Astrocyte (in vitro differentiated cells and primary cell): ENCODE measurements around the gene BMPR1B.

Experiments
- CTCF ChIP-seq: IDR thresholded peaks from 2 replicates; pipeline ENCODE4 v1.5.1; 2011; ENCODE audit warnings: low read depth, mild to moderate bottlenecking, inconsistent platforms, low read length, moderate library complexity; ENCODE audit not compliant: insufficient read depth
- EZH2 ChIP-seq: IDR thresholded peaks from 2 replicates; pipeline ENCODE4 v1.6.1; 2012; ENCODE audit warnings: mild to moderate bottlenecking, low read length, inconsistent platforms; ENCODE audit not compliant: insufficient read depth

GRCh38 chr4:95048296-95048695 lies 290.5 kb downstream of the BMPR1B start:
- TF ChIP-seq CTCF (no peak), EZH2 (no peak)
